MM.1S (cell line): ENCODE data around the gene SLC13A4.

ENCODE experiments used
- EZH2 ChIP-seq: fragments of 300-600 bp; sonication (generic); optimal IDR thresholded peaks from 2 replicates; pipeline ENCODE3; 2017; ENCODE audit warnings: low read depth, mild to moderate bottlenecking, antibody characterized with exemption, low read length, mixed read lengths
- EZH2phosphoT487 ChIP-seq: fragments of 300-600 bp; sonication (generic); IDR thresholded peaks from 2 replicates; pipeline ENCODE4 v1.6.1; 2018; ENCODE audit warnings: antibody characterized with exemption, low read length
- TF ChIP-seq, protein P1 (sequence below): fragments of 300-600 bp; sonication (generic); IDR thresholded peaks from 2 replicates; pipeline ENCODE4 v1.5.1; 2016; ENCODE audit warnings: antibody characterized with exemption, low read length, mixed read lengths

- TF ChIP-seq EZH2phosphoT487 (no peak), EZH2 (no peak)
- TF ChIP-seq, protein P1, sequence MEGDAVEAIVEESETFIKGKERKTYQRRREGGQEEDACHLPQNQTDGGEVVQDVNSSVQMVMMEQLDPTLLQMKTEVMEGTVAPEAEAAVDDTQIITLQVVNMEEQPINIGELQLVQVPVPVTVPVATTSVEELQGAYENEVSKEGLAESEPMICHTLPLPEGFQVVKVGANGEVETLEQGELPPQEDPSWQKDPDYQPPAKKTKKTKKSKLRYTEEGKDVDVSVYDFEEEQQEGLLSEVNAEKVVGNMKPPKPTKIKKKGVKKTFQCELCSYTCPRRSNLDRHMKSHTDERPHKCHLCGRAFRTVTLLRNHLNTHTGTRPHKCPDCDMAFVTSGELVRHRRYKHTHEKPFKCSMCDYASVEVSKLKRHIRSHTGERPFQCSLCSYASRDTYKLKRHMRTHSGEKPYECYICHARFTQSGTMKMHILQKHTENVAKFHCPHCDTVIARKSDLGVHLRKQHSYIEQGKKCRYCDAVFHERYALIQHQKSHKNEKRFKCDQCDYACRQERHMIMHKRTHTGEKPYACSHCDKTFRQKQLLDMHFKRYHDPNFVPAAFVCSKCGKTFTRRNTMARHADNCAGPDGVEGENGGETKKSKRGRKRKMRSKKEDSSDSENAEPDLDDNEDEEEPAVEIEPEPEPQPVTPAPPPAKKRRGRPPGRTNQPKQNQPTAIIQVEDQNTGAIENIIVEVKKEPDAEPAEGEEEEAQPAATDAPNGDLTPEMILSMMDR: no peak
Observed at GRCh38 chr7:135678612-135679575, 49.1 kb downstream of the SLC13A4 start.
